SK-N-SH (cell line): ENCODE results near the gene POLR2B.

Experiments
- FOXJ3 ChIP-seq: sonication (generic); formaldehyde crosslinking; IDR thresholded peaks from 2 replicates; pipeline ENCODE4 v1.5.1; 2020; ENCODE audit warnings: mild to moderate bottlenecking, missing genetic modification reagents
- JUND ChIP-seq: IDR thresholded peaks from 2 replicates; pipeline ENCODE4 v1.4.0; 2012
- NFIC ChIP-seq: IDR thresholded peaks from 2 replicates; pipeline ENCODE4 v1.4.0; 2012; ENCODE audit warnings: borderline replicate concordance
- POLR2AphosphoS5 ChIP-seq: IDR thresholded peaks from 2 replicates; pipeline ENCODE4 v1.6.1; 2012; ENCODE audit warnings: low read depth, low read length
- SIN3A ChIP-seq: IDR thresholded peaks from 2 replicates; pipeline ENCODE4 v1.6.1; 2012; ENCODE audit warnings: low read depth, mild to moderate bottlenecking, low read length, moderate library complexity, borderline replicate concordance
- TAF1 ChIP-seq: IDR thresholded peaks from 2 replicates; pipeline ENCODE4 v1.6.1; 2012; ENCODE audit warnings: low read depth, mild to moderate bottlenecking, low read length, moderate library complexity, borderline replicate concordance
- TF ChIP-seq, protein P1 (sequence below): fragments of 200-600 bp; sonication (generic); IDR thresholded peaks from 2 replicates; pipeline ENCODE4 v1.6.1; 2017; ENCODE audit warnings: antibody characterized with exemption, mild to moderate bottlenecking, moderate library complexity
- TF ChIP-seq, protein P2 (sequence below): IDR thresholded peaks from 2 replicates; pipeline ENCODE4 v1.4.0; 2012; ENCODE audit warnings: low read depth, borderline replicate concordance

DNA sequence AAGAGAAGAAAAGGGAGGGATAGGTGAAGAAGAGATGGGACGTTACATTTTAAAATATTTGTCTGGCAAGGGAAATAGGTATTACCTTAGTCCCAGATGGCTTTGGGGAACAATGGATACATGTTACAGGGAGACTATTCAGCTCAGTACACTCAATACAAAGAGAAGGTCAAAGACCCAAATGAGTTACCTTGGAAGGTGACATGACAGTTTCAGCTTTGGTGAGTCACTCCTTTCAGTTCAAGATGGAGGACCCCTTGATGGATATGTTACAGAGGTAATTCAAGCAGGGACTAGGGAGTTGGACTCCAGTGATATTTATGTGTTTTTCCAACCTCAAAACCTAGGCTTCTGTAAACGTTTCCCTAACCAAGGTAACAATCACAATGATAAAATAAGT is 6.3 kb upstream of the POLR2B start:
- no peak for TF ChIP-seq NFIC
- TF ChIP-seq, protein P1, sequence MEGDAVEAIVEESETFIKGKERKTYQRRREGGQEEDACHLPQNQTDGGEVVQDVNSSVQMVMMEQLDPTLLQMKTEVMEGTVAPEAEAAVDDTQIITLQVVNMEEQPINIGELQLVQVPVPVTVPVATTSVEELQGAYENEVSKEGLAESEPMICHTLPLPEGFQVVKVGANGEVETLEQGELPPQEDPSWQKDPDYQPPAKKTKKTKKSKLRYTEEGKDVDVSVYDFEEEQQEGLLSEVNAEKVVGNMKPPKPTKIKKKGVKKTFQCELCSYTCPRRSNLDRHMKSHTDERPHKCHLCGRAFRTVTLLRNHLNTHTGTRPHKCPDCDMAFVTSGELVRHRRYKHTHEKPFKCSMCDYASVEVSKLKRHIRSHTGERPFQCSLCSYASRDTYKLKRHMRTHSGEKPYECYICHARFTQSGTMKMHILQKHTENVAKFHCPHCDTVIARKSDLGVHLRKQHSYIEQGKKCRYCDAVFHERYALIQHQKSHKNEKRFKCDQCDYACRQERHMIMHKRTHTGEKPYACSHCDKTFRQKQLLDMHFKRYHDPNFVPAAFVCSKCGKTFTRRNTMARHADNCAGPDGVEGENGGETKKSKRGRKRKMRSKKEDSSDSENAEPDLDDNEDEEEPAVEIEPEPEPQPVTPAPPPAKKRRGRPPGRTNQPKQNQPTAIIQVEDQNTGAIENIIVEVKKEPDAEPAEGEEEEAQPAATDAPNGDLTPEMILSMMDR: no peak
- no peak for TF ChIP-seq SIN3A
- no peak for TF ChIP-seq POLR2AphosphoS5
- TF ChIP-seq TAF1: no peak
- no peak for TF ChIP-seq FOXJ3 (CRISPR knock-in tag)
- TF ChIP-seq, protein P2, sequence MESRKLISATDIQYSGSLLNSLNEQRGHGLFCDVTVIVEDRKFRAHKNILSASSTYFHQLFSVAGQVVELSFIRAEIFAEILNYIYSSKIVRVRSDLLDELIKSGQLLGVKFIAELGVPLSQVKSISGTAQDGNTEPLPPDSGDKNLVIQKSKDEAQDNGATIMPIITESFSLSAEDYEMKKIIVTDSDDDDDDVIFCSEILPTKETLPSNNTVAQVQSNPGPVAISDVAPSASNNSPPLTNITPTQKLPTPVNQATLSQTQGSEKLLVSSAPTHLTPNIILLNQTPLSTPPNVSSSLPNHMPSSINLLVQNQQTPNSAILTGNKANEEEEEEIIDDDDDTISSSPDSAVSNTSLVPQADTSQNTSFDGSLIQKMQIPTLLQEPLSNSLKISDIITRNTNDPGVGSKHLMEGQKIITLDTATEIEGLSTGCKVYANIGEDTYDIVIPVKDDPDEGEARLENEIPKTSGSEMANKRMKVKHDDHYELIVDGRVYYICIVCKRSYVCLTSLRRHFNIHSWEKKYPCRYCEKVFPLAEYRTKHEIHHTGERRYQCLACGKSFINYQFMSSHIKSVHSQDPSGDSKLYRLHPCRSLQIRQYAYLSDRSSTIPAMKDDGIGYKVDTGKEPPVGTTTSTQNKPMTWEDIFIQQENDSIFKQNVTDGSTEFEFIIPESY: no peak
- TF ChIP-seq JUND: no peak
